Measurements from ENCODE around the gene GTSE1. TPM values are rescaled to one million over a fixed set of nuclear protein-coding genes. Genes with fewer than 3 reads are reported as not detected.
"Not testable (repeated sequence)": the region's sequence is repeated elsewhere in the genome, so short reads cannot be mapped to it uniquely, and the experiment has no call there.

The GTSE1 gene
- total RNA-seq, 1 experiment from 2014 or later = 46.1 TPM

DNA sequence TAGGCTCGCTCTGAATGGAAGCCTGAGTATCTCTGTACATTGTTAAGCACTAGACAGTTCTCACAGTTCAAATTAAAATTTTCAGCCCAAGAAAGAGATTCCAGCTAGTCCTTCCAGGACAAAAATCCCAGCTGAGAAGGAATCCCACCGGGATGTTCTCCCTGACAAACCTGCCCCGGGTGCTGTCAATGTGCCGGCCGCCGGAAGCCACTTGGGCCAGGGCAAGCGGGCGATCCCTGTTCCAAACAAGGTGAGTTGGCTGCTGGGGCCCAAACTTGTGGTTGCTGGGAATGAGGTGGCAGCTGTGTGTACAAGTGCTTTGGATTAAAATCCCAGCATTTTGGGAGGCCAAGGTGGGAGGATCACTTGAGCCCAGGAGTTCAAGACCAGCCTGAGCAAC, 15.4 kb downstream of the GTSE1 start:
- H3K4me3 ChIP-seq (replicated peaks in 1 of 2; ENCODE audit: low read depth in 1 of 2, low read length in 2 of 2) = no peak overlapping the region
- ChIA-PET CTCF (interaction anchor here (1.1 to 1.4 kb wide), 3 partner anchors 10 to 190 kb away, joined by 3 to 7 read pairs (median 7); no protein-coding TSS in a partner anchor), RAD21 (ENCODE audit: low non-redundant PET in 1 of 2, low total read pairs in 2 of 2, uncharacterized antibody in 2 of 2, unreplicated experiment in 2 of 2) (no interaction called here), POLR2A (interaction anchor here (1.3 kb wide), 1 partner anchor 44 kb away, joined by 3 read pairs; the partner anchor contains the start of gene TTC38)
- H3K4me1 ChIP-seq (ENCODE audit: control insufficient read depth in 1 of 2, insufficient read depth in 2 of 2, low read length in 2 of 2) = no peaks in the 10 kb centered on the region
- no peaks in the 10 kb centered on the region for H4K20me1 ChIP-seq (ENCODE audit: insufficient read depth)
- intact Hi-C loops (cut with micrococcal nuclease) = no loop called here
- no peak overlapping the region for H3K27ac ChIP-seq (ENCODE audit: low read depth, low read length)
- TF ChIP-seq EZH2 (IDR thresholded peaks at IDR 0.05) = no peak
- no peak for TF ChIP-seq CBX3 (IDR thresholded peaks at IDR 0.05; ENCODE audit: low read depth)
- TF ChIP-seq, protein P1, sequence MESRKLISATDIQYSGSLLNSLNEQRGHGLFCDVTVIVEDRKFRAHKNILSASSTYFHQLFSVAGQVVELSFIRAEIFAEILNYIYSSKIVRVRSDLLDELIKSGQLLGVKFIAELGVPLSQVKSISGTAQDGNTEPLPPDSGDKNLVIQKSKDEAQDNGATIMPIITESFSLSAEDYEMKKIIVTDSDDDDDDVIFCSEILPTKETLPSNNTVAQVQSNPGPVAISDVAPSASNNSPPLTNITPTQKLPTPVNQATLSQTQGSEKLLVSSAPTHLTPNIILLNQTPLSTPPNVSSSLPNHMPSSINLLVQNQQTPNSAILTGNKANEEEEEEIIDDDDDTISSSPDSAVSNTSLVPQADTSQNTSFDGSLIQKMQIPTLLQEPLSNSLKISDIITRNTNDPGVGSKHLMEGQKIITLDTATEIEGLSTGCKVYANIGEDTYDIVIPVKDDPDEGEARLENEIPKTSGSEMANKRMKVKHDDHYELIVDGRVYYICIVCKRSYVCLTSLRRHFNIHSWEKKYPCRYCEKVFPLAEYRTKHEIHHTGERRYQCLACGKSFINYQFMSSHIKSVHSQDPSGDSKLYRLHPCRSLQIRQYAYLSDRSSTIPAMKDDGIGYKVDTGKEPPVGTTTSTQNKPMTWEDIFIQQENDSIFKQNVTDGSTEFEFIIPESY (IDR thresholded peaks at IDR 0.05; ENCODE audit: extremely low read depth, insufficient replicate concordance, low read length) = no peak
- no peak for ATAC-seq
- H3K4me2 ChIP-seq (ENCODE audit: low read length) = no peak overlapping the region
- H2AFZ ChIP-seq (ENCODE audit: low read depth, low read length, poor library complexity, severe bottlenecking) = no peak overlapping the region
- H3K36me3 ChIP-seq (ENCODE audit: control insufficient read depth in 1 of 2, insufficient read depth in 2 of 2, low read length in 2 of 2) = peaks cover 38 to 47% of the 10 kb centered on the region in 2 experiments
- no peaks in the 10 kb centered on the region for H3K27me3 ChIP-seq (ENCODE audit: insufficient read depth, low read length)
- H3K9me2 ChIP-seq (ENCODE audit: insufficient read depth) = no peaks in the 10 kb centered on the region
- peaks cover 37% of the 10 kb centered on the region for H3K79me2 ChIP-seq (ENCODE audit: insufficient read depth, low read length)
- no TSS peak for BruUV-seq (replicated peaks)
- DNase-seq (ENCODE audit: low read depth, low spot score) = no peak
- no peak overlapping the region for H3K9ac ChIP-seq (ENCODE audit: low read length)
- no peaks in the 10 kb centered on the region for H3K9me3 ChIP-seq (ENCODE audit: control insufficient read depth in 1 of 2, insufficient read depth in 1 of 2, low read depth in 1 of 2, low read length in 2 of 2)

DNA sequence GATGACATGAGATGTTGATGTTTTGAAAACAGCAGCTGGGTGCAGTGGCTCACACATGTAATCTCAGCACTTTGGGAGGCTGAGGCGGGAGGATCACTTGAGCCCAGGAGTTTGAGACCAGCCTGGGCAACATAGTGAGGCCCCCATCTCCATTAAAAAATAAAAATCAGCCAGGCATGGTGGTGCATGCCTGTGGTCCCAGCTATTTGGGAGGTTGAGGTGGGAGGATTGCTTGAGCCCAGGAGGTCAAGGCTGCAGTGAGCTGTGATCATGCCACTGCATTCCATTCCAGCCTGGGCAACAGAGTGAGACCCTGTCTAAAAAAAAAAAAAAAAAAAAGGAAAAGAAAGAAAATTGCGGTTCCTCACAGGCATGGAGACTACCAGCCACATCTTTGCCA, 16.2 kb downstream of the GTSE1 start:
- intact Hi-C loops (cut with micrococcal nuclease); H3K9ac ChIP-seq (ENCODE audit: low read length); H3K9me3 ChIP-seq (ENCODE audit: control insufficient read depth in 1 of 2, insufficient read depth in 1 of 2, low read depth in 1 of 2, low read length in 2 of 2); ATAC-seq; RAD21 ChIA-PET (ENCODE audit: low non-redundant PET in 1 of 2, low total read pairs in 2 of 2, uncharacterized antibody in 2 of 2, unreplicated experiment in 2 of 2); H4K20me1 ChIP-seq (ENCODE audit: insufficient read depth); DNase-seq (ENCODE audit: low read depth, low spot score); H2AFZ ChIP-seq (ENCODE audit: low read depth, low read length, poor library complexity, severe bottlenecking); H3K27me3 ChIP-seq (ENCODE audit: insufficient read depth, low read length); H3K4me2 ChIP-seq (ENCODE audit: low read length); H3K9me2 ChIP-seq (ENCODE audit: insufficient read depth); BruUV-seq (replicated peaks); H3K4me1 ChIP-seq (ENCODE audit: control insufficient read depth in 1 of 2, insufficient read depth in 2 of 2, low read length in 2 of 2); POLR2A ChIA-PET; H3K27ac ChIP-seq (ENCODE audit: low read depth, low read length); H3K4me3 ChIP-seq (replicated peaks in 1 of 2; ENCODE audit: low read depth in 1 of 2, low read length in 2 of 2): not testable (repeated sequence)
- Histone ChIP-seq H3K79me2 (ENCODE audit: insufficient read depth, low read length) (peaks cover 37% of the 10 kb centered on the region), H3K36me3 (ENCODE audit: control insufficient read depth in 1 of 2, insufficient read depth in 2 of 2, low read length in 2 of 2) (peaks cover 44 to 55% of the 10 kb centered on the region in 2 experiments)
- CTCF ChIA-PET = interaction anchor here (0.7 to 1.4 kb wide), 5 partner anchors 9 to 714 kb away, joined by 3 to 7 read pairs (median 3); no protein-coding TSS in a partner anchor
